Measurements from ENCODE around the gene MRM3.

DNA sequence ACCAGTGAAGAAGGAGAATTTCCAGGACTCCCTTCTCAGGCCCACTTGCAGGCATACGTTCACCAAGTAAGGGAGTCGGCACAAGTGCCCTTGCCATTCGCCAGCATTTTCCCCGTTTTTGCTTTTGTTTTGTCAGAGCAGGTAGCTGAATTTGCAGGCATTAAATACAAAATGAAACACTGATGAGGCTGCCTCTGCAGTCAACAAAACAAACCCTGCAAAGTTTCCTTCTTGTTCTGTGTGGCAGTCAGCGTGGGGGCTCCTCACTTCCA is 7.9 kb upstream of the MRM3 start:
- no peak for TF ChIP-seq CTCF (IDR thresholded peaks at IDR 0.05; ENCODE audit: low read depth, low read length, missing input control)
- no peak for TF ChIP-seq TAF1 (conservative IDR thresholded peaks at IDR 0.05)
- TF ChIP-seq, protein P1, sequence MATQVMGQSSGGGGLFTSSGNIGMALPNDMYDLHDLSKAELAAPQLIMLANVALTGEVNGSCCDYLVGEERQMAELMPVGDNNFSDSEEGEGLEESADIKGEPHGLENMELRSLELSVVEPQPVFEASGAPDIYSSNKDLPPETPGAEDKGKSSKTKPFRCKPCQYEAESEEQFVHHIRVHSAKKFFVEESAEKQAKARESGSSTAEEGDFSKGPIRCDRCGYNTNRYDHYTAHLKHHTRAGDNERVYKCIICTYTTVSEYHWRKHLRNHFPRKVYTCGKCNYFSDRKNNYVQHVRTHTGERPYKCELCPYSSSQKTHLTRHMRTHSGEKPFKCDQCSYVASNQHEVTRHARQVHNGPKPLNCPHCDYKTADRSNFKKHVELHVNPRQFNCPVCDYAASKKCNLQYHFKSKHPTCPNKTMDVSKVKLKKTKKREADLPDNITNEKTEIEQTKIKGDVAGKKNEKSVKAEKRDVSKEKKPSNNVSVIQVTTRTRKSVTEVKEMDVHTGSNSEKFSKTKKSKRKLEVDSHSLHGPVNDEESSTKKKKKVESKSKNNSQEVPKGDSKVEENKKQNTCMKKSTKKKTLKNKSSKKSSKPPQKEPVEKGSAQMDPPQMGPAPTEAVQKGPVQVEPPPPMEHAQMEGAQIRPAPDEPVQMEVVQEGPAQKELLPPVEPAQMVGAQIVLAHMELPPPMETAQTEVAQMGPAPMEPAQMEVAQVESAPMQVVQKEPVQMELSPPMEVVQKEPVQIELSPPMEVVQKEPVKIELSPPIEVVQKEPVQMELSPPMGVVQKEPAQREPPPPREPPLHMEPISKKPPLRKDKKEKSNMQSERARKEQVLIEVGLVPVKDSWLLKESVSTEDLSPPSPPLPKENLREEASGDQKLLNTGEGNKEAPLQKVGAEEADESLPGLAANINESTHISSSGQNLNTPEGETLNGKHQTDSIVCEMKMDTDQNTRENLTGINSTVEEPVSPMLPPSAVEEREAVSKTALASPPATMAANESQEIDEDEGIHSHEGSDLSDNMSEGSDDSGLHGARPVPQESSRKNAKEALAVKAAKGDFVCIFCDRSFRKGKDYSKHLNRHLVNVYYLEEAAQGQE (IDR thresholded peaks at IDR 0.05): no peak
- TF ChIP-seq RAD21 (IDR thresholded peaks at IDR 0.05): no peak
- no peak for TF ChIP-seq EGR1 (IDR thresholded peaks at IDR 0.05; ENCODE audit: low read depth in 2 of 2)
- TF ChIP-seq MAX (IDR thresholded peaks at IDR 0.05): no peak
- no peak for TF ChIP-seq JUND (IDR thresholded peaks at IDR 0.05)
- TF ChIP-seq YY1 (IDR thresholded peaks at IDR 0.05): no peak
- no peak for TF ChIP-seq SP1 (IDR thresholded peaks at IDR 0.05)

All from liver (tissue), 3 donors.